Epidermal melanocyte (primary cell): ENCODE results near the gene OR52E6.

Source experiments
- DNase-seq: peaks from one replicate; pipeline ENCODE4 v3.0.0; 2011; ENCODE audit warnings: low spot score; ENCODE audit not compliant: insufficient read length

Gene OR52E6

DNA sequence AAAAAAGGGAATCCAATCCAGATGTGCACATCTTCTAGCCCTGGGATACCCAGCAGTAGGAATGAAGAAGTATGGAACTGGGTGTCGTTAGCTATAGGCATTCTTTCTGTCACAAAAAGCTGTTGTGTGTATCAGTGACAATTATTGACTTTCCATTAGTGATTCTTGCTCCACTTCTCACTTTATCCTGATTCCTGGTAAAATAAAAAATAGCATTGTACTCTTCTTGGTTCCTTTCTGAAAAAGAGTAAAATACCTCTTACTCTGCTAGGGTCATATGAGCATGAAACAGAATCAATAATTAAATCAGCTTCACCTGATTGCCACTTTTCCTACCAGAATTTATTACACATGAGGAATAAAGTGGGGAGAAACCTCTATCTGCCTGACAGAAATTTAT lies at the start of gene OR52E6:
Gene OR52E6, minus strand, starts transcription at position 101 of the 400 bp plus-strand sequence. Its CDS starts 0 bp downstream, at position 101.
- DNase-seq: no peak

DNA sequence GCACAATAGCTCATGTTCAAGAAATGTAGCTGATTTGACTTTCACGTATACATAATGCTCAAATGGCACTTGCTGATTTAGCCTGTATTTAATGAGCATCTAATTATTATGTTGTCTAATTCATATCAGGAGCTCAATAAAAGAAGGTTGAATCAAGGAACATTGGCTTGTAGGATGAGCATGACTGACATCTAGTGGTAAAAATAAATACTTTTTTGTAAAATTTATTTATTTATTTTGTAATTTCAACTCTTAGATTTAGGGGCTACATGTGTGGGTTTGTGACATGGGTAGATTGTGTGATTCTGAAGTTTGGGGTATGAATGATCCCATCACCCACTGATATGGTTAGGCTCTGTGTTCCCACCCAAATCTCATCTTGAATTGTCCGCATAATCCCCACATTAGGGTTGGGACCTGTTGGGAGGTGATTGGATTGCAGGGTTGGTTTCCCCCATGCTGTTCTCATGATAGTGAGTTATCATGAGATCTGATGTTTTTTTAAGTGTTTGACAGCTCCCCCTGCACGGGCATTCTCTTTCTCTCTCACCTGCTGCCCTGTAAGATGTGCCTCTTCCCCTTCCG lies 49.6 kb upstream of the OR52E6 start:
- DNase-seq: no peak

DNA sequence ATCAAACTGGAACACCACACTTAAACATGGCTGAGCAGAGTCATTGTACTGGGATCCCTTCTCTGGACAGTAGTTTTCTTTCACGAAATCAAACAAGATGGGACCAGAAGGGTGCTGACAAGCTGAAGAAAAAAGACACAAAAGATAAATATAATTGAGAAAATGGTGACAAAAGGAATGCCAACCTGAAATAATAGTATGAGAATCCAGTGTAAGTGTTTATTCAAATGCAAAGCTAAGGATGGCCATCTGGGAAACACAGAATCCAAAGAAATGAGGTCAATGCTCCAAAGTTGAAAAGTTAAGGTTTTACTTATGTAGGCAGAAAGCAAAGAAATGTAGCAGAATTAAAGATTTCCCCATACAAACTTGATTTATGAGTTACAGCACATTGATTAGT lies 46.0 kb upstream of the OR52E6 start:
- DNase-seq: no peak

DNA sequence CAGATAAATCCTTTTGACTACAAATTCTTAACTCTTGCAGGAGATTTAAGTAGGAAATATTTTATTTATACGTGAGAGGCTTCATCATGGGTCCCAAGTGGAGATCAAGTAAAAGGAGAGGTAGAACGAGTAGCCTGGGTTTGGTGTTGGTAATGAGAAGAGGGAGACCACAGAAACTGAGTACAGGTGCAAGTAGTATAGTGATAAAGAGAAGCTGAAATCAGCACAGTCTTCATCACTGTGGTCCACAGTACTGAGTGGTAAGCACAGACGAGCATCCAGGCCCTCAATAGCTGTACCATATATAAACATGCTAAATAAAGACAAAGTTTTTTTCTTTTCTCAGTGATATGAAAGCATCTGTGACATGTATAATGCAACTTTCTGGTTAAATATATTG lies 45.5 kb upstream of the OR52E6 start:
- DNase-seq: no peak

DNA sequence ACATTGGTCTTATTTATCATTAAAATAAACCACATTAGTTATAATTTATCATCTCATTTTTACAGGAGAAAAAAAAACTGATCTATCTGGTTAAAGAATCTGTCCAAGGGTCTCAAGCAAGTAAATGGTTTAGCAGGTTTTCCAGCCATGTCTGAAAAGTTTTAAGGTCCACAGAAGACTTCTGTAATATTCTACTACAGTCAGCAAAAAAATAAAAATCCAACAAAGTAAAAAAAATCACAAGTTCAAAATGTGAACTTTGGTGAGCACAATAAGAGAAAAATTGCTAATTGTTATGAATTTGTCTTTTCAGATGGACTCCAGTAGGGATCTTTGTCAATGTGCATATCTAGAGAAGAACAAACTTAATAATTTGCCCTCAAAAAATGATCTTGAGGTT lies 40.1 kb upstream of the OR52E6 start:
- no peak for DNase-seq

DNA sequence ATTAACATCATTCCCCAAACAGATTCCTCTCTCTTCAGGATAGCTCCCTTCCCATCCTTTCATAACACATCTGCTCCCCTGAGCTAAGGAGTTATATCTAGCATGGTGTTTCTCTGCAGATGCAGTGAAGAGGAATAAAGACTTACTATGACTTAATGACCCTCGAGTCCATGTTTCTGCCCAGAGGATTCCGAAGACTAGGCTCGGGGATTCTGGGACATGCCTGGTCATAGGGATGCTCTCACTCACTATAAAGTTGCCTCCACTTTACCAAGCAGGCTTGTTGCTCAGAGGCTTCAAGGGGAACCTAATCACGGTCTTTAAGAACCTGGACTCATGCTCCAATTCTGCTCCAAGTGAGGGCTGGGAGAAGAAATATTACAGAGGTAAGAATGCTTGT lies 38.6 kb upstream of the OR52E6 start, which contains the start of gene OR52E4:
Gene OR52E4, plus strand, starts transcription at position 301 of the 400 bp plus-strand sequence. CDS start 3,664 bp downstream, outside the sequence.
- no peak for DNase-seq

DNA sequence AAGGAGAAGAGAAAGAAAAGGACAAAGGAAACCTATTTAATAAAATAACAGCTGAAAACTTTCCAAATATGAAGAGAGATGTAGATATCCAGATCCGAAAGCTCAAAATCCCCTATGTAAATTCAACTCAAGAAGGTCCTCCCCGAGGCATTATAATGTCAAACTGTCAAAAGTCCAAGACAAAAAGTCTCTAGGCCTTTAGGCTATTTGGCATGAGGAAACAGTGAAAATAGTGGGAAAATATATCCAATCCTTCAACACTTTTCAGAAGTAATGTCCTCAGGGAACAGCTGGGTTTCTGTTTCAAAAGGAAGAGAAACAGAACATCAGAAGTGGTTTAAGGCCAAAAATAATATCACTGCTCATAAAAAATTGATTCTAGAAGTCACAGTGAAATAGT lies 36.9 kb upstream of the OR52E6 start:
- no peak for DNase-seq

DNA sequence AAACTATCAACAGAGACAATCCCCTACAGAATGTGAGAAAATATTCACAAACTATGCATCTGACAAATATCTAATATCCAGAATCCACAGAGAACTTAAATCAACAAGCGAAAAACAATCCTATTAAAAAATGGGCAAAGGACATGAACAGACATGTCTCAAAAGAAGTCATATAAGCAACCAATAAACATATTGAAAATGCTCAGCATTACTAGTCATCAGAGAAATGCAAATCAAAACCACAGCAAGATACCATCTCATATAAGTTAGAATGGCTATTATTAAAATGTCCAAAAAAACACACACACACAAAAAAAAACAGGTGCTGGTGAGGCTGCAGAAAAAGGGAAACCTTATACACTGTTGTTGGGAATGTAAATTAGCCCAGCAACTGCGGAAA lies 24.1 kb upstream of the OR52E6 start:
- DNase-seq: no peak

DNA sequence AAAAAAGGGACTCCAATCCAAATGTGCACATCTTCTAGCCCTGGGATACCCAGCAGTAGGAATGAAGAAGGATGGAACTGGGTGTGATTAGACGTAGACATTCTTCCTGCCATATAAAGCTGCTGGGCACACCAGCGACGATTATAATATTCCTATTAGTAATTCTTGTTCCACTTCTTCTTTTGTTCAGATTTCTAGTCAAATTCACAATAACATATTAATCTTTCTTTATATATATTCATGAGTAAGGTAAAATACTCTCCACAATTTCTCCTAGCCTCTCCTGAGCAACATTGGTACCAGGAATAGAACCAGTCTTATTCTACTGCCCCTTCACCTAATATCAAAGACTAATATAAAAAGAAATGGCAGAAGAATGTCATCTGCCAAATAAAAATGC lies 15.9 kb upstream of the OR52E6 start, which contains the start of gene OR52E8:
Gene OR52E8, minus strand, starts transcription at position 101 of the 400 bp plus-strand sequence. Its CDS starts 0 bp downstream, at position 101.
- DNase-seq: no peak

DNA sequence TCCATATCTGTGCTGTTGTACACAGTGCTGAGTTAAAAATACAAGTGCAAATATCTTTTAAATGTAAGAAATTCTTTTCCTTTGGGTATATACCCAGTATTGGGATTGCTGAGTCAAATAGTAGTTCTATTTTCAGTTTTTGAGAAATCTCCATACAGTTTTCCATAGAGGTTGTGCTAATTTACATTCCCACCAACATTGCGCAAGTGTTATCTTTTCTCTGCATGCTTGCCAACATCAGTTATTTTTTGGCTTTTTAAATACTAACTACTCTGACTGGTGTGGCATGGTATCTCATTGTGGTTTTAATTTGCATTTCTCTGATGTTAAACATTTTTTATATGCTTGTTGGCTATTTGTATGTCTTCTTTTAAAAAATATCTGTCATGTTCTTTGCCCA lies 9.3 kb upstream of the OR52E6 start:
- DNase-seq: no peak

DNA sequence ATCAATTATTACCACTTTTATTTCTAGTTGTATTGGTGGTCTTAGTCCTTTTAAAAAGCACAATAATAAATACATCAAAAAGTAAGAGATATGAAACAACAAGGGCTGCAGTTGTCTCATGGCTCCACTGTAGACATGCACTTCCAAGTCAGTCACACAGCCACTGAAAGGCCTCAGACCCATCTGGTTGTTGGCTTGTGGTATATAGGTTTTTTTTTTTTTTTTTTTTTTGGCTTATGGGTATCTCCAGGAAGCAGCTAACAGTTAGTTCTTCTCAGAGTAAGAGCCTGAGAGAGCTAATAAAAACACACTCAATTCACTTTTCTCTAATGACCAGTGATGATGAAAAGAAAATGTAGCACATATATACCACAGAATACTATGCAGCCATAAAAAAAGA lies 6.0 kb upstream of the OR52E6 start:
- DNase-seq: no peak

DNA sequence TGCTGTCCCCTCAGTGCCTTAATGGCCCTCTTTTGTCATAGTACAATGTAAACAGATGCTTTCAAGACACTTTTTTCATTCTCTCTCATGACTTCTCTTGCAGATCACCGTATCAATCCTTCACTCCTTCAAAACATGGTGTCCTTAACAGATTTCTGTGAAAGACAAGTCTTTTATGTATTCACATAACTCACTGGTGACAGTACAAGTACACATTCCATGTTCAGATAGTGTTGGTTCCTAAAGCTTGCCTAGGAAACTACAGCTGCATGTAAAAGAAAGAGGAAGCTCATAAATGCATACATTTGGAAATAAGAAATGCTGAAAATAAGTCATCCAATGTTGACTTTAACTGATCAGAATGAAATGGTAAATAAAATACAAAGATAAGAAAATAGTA lies 5.0 kb upstream of the OR52E6 start:
- no peak for DNase-seq

DNA sequence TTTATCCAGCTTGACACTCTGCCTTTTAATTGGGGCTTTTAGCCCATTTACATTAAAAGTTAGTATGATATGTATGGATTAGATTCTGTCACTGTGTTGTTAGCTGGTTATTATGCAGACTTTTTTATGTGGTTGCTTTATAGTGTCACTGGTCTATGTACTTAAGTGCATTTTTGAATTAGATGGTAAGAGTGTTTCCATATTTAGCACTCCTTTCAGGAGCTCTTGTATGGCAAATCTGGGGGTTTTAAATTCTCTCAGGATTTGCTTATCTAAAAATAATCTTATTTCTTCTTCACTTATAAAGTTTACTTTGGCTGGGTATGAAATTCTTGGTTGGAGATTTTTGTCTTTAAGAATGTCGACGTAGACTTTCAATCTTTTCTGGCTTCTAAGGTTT lies 4.0 kb downstream of the OR52E6 start:
- no peak for DNase-seq

DNA sequence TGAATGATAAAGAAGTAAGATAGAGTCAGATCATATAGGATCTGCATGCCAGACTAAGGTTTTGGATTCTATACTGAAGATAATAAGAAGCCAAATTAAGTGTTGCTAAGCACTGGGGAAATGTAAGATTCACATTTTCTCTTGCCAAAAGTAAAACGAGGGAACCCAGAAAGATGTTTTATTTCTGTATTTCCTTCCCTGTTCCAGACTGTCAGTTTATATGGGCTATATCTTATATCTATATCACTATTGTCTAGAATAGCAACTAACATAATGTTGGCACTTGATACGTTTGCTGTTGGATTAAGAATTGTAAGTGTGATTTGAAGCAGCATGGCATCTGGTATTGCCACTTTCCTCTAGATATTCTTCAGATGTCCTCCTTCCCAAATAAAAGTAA lies 8.3 kb downstream of the OR52E6 start:
- DNase-seq: no peak

DNA sequence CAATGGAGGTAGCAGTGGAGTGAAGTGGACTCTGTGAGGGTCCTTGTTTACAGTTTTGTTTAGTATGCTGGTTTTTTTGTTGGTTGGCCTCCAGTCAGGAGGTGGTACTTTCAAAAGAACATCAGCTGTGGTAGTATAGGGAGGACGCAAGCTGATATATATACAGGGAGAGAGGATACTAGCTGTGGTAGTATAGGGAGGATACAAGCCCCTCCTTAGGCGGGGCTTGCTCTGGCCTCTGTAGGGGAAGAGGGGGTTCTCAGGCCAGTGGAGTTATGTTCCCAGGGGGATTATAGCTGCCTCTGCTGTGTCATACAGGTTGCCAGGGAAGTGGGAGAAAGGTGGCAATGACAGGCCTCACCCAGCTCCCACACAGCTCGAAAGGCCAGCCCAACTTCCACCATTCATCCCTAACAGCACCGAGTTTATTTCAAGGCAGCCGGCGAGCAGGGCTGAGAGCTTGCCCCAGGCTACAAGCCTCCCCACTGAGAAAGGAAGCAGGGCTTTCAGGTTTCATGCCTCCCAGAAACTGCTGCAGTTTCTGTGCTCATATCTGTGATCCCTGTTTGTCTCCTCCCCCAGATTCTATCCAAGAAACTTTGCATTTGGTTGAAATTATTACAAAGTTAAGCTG lies 10.4 kb downstream of the OR52E6 start:
- DNase-seq: no peak

DNA sequence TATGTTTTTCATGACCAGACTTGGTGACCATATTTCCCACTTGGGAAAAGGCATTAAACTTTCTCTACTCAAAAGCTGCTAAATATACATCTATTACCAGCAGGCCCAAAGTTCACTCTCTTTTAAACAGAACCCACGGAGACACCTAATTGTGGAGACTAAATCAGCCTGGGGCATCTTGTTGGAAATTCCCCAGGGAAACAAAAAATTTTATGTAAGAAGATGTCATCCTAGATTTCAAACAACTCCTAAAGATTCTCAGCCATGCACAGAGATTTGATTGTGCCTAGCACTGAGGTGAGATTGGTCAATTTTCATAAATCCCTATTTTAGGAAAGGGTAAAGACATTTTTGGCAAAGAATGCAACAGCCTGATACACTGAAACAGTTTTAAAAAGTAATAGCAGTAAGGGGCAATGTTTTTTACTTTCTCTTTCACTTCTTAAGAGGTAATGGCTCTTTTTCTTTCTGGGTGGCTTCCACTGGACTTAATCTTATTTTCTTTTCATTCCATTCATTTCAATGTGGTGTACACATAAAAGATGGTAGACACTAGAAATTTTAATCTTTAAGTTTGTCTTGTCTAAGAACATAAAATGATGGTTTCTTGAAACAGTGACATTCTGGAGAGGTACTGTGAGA lies 23.3 kb downstream of the OR52E6 start:
- DNase-seq: no peak

DNA sequence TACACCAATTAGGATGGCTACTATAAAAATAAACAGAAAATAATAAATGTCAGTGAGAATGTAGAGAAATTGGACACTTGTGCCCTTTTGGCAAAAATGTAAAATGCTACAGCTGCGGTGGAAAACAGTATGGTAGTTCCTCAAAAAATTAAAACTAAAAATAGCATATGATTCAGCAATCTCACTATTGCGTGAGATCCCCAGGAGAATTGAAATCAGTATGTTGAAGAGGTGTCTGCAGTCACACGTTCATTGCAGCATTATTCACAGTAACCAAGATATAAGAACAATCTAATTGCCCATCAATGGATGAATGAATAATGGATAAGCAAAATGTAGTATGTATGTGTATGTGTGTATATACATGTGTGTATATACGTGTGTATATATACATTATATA lies 26.2 kb downstream of the OR52E6 start:
- DNase-seq: no peak

DNA sequence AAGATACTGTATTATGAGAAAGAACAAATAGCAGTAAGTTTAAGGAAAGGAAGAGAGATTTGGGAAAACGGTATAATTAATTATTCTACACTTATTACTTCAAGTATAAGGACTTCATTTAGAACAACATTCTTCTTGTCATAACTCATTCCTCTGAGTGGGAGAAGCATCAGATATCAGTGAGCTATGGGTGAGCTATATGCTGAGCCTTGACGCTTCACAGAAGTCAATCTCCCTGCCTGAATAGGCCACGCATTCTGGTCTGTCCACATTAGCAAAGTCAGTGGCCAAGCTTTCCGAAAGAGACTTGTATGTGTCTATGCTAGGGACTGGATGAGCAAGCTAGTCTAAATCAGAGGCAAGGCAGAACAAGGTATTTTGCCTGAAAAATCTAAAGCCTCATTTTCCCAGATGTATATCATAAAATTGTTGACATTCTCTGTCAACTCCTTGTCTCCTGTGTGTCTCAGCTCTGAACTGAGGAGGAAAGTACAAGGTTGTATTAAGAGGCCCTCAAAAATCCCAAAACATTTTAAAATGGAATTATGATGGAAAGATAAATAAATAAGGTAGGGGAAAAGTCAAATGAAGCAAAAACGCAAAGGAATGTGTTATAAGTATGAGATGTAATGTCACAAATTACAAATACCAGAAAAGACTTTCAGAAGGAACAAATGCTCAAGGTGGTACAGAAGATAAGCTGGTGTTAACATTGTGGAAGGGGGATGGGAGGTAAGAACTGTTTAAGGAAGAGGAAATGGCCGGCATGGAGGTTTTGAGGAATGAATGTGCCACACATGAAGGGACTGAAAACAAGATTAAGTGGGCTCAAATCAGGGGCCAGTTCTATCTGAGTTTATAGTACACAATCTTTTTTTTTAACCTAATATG lies 31.5 kb downstream of the OR52E6 start:
- DNase-seq: no peak

DNA sequence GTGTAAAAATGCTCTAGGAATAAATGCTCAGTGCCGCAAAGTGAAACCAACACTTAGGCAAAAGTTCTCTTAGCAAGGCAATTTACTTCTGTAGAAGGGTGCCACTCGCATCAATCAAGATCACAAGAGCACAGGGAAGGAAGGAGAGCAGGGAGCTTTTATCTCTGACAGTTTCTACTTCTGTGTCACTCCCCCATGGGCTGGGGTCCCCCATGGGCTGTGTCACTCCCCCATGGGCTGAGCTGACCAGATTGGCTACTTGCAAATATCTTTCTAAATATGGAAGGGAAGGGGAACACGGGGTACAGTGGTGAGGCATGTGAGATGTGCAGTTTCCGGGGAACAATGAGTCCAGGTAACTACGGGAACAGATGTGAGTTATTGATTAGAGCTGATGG lies 32.6 kb downstream of the OR52E6 start:
- no peak for DNase-seq

DNA sequence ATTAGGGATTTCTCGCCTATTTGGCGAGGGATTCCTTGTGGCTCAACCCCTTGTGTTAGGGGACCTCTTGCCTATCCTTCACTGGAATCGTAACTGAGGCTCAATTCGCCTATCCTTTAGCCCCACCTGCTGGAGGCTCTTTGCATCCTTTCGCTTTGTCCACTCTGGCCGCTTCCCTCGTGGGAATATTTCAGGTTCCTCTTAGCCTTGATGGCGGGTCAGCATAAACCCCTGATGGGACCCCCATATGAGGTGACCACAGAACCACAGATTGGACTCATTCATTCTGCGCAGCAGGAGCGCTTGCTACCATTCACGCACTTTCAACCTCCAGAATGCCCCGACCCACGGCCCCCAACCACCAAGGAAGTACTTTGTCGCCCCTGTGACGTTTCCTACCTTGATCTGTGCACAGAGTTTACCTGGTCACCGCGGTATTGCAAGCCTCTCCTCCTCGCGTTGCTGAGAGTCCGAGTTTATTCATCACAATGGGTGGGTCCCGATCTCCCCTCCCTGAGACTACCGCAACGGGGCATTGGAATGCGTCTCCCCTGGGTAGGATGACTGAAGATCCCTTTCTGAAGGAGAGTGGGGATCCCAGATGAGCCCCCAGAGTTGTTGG lies 33.1 kb downstream of the OR52E6 start, which contains the start of gene OR52N2:
Gene OR52N2, plus strand, starts transcription at position 425 of the 622 bp plus-strand sequence. CDS start 11,412 bp downstream, outside the sequence.
- peak; percentile 22 for DNase-seq

DNA sequence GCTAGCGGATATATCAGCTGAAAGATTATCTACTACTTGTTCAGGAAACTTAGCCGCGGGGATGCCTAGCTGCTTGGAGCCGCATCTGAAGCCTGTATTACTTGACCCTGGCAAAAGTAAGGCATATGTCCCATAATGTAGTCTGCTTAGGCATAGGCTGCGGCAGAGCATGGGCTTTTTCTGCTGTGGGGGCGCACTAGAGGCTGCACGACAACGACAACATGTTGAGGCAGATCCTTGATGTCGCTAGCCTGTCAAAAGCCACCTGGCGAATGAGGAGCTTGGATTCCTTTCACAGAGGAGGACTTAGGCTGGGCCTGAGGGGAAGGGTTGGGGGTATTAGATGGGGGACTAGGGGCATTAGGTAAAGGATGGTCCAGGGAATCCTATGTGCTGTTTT lies 34.1 kb downstream of the OR52E6 start:
- no peak for DNase-seq
